GM12878 (cell line): ENCODE results near the gene GRXCR1. TPM values are rescaled to one million over a fixed set of nuclear protein-coding genes. Genes with fewer than 3 reads are reported as not detected.

Source experiments
- ATAC-seq: fragments of 200-7000 bp; cut with Tn5 transposase; 3 replicates; pipeline ENCODE4 v1.9.1; 2020; ENCODE audit warnings: mild to moderate bottlenecking, moderate library complexity
- BruUV-seq: library from RNA; stranded (reverse); fragments of 400-500 nt; replicated peaks from 2 replicates; lab custom pipeline; 2021; lab: Mats Ljungman, UMichigan
- CTCF ChIA-PET: fragments of 300-600 bp; sonication (Branson Sonifier 250); formaldehyde crosslinking; extraction: SDS; loops from one replicate; lab custom pipeline; 2021; ENCODE audit warnings: inconsistent platforms; lab: Yijun Ruan, JAX
- POLR2A ChIA-PET: fragments of 350-600 bp; formaldehyde crosslinking; extraction: SDS; loops from one replicate; lab custom pipeline; 2021; ENCODE audit warnings: inconsistent platforms; lab: Charles Lee
- RAD21 ChIA-PET: fragments of 300-600 bp; sonication (Branson Sonifier 250); formaldehyde crosslinking; loops from one replicate; lab custom pipeline; 2023; ENCODE audit warnings: antibody characterized with exemption; ENCODE audit not compliant: unreplicated experiment; lab: Charles Lee
- SMC1A ChIA-PET: fragments of 300-600 bp; sonication (Branson Sonifier 250); formaldehyde crosslinking; loops from one replicate; lab custom pipeline; 2023; ENCODE audit not compliant: unreplicated experiment, uncharacterized antibody; lab: Charles Lee
- DNase-seq: peaks from one replicate; pipeline ENCODE4 v3.0.0-alpha.2; 2011; ENCODE audit warnings: low read depth, low spot score
- FAIRE-seq: peaks from 3 replicates; lab custom pipeline; 2011; peaks lifted over from hg19 to GRCh38; lab: Jason Lieb, UNC
- H2AFZ ChIP-seq: 2 replicates; pipeline ENCODE4 v1.6.0; 2011; ENCODE audit warnings: low read depth, low read length, control low read depth; ENCODE audit not compliant: control insufficient read depth
- H3K27ac ChIP-seq: 2 replicates; pipeline ENCODE4 v1.5.1; 2011; ENCODE audit warnings: control low read depth; ENCODE audit not compliant: control insufficient read depth, insufficient read depth
- H3K27me3 ChIP-seq, 2 experiments: replicated peaks in 1 of 2; 2 replicates each; pipeline versions ENCODE4 v1.6.0 to v1.6.1; 2011; ENCODE audit warnings: low read length in 1 of 2; ENCODE audit not compliant: control insufficient read depth in 2 of 2, insufficient read depth in 2 of 2
- H3K36me3 ChIP-seq, 2 experiments: 2 replicates each; pipeline ENCODE4 v1.5.1; 2011; ENCODE audit warnings: low read length in 1 of 2; ENCODE audit not compliant: control insufficient read depth in 2 of 2, insufficient read depth in 2 of 2
- H3K4me1 ChIP-seq: 2 replicates; pipeline ENCODE4 v1.6.1; 2011; ENCODE audit warnings: mild to moderate bottlenecking, low read length, moderate library complexity, mixed read lengths; ENCODE audit not compliant: control insufficient read depth, insufficient read depth
- H3K4me2 ChIP-seq: 2 replicates; pipeline ENCODE4 v1.6.0; 2011; ENCODE audit warnings: control low read depth; ENCODE audit not compliant: control insufficient read depth, insufficient read depth
- H3K4me3 ChIP-seq: fragments of 200-600 bp; sonication (generic); 2 replicates; pipeline ENCODE4 v1.5.1; 2016
- H3K79me2 ChIP-seq: 2 replicates; pipeline ENCODE4 v1.6.0; 2011; ENCODE audit warnings: low read length; ENCODE audit not compliant: control insufficient read depth, insufficient read depth
- H3K9ac ChIP-seq: 2 replicates; pipeline ENCODE4 v1.8.0; 2011; ENCODE audit warnings: low read length, control low read depth, mixed read lengths; ENCODE audit not compliant: control insufficient read depth, insufficient read depth
- H3K9me3 ChIP-seq: replicated peaks from 3 replicates; pipeline ENCODE4 v1.5.1; 2011; ENCODE audit warnings: mild to moderate bottlenecking, low read length; ENCODE audit not compliant: control insufficient read depth, insufficient read depth
- H4K20me1 ChIP-seq: 2 replicates; pipeline ENCODE4 v1.6.0; 2011; ENCODE audit not compliant: control insufficient read depth, insufficient read depth
- ATF3 ChIP-seq: IDR thresholded peaks from 2 replicates; pipeline ENCODE4 v1.6.1; 2011; ENCODE audit warnings: low read depth, mild to moderate bottlenecking, low read length, moderate library complexity, borderline replicate concordance; ENCODE audit errors: extremely low read depth
- ATF7 ChIP-seq: fragments of 450-650 bp; IDR thresholded peaks from 2 replicates; pipeline ENCODE4 v1.6.1; 2016; ENCODE audit warnings: low read depth, mild to moderate bottlenecking
- BCLAF1 ChIP-seq: fragments of 450-650 bp; IDR thresholded peaks from 2 replicates; pipeline ENCODE4 v1.6.1; 2017; ENCODE audit warnings: antibody characterized with exemption, mild to moderate bottlenecking, moderate library complexity
- EED ChIP-seq: sonication (generic); IDR thresholded peaks from 2 replicates; pipeline ENCODE4 v1.6.1; 2016; ENCODE audit warnings: antibody characterized with exemption, low read depth
- ESRRA ChIP-seq: IDR thresholded peaks from 2 replicates; pipeline ENCODE4 v1.6.1; 2012; ENCODE audit warnings: mild to moderate bottlenecking, low read length, improper control_type of control experiment
- IRF5 ChIP-seq: fragments of 450-650 bp; IDR thresholded peaks from 2 replicates; pipeline ENCODE4 v1.6.1; 2017; ENCODE audit warnings: borderline replicate concordance
- LARP7 ChIP-seq: fragments of 450-650 bp; IDR thresholded peaks from 2 replicates; pipeline ENCODE4 v1.6.1; 2017; ENCODE audit warnings: mild to moderate bottlenecking
- NR2C2 ChIP-seq: IDR thresholded peaks from 2 replicates; pipeline ENCODE4 v1.6.1; 2011; ENCODE audit warnings: borderline replicate concordance, low read depth; ENCODE audit not compliant: control insufficient read depth, insufficient read length
- STAT1 ChIP-seq: fragments of 450-650 bp; conservative IDR thresholded peaks from 2 replicates; pipeline ENCODE4 v1.6.1; 2014; ENCODE audit warnings: antibody characterized with exemption, mild to moderate bottlenecking
- SUZ12 ChIP-seq: fragments of 200-600 bp; sonication (generic); IDR thresholded peaks from one replicate; pipeline ENCODE4 v1.6.1; 2018; ENCODE audit warnings: antibody characterized with exemption, mild to moderate bottlenecking; ENCODE audit not compliant: unreplicated experiment
- TCF3 ChIP-seq: IDR thresholded peaks from 2 replicates; pipeline ENCODE4 v1.6.1; 2012; ENCODE audit warnings: low read depth, mild to moderate bottlenecking, low read length, borderline replicate concordance; ENCODE audit not compliant: insufficient read depth
- ZBED1 ChIP-seq: IDR thresholded peaks from 2 replicates; pipeline ENCODE4 v1.6.1; 2016; ENCODE audit warnings: borderline replicate concordance
- ZNF217 ChIP-seq: fragments of 450-650 bp; IDR thresholded peaks from 2 replicates; pipeline ENCODE4 v1.6.1; 2017; ENCODE audit warnings: antibody characterized with exemption, mild to moderate bottlenecking
- ZNF384 ChIP-seq: IDR thresholded peaks from 2 replicates; pipeline ENCODE4 v1.6.1; 2012; ENCODE audit warnings: low read depth, mild to moderate bottlenecking, low read length, improper control_type of control experiment, borderline replicate concordance
- WGBS: methylation state at CpG from one replicate; pipeline ENCODE4 v1.1.6; 2016; ENCODE audit warnings: low lambda C conversion rate; ENCODE audit not compliant: insufficient replicate concordance, insufficient coverage; ENCODE audit errors: missing lambda C conversion rate; 5-methylcytosine and 5-hydroxymethylcytosine counted together
- in situ Hi-C: fragments of 300-500 bp; cut with MboI; formaldehyde crosslinking; loops from 9 replicates; pipeline ENCODE4 v1.14.3; 2018; ENCODE audit warnings: mixed read lengths
- intact Hi-C: fragments of 100-400 bp; cut with micrococcal nuclease; formaldehyde crosslinking; loops from one replicate; pipeline ENCODE4 v1.14.2; 2022; ENCODE audit not compliant: unreplicated experiment
- polyA plus RNA-seq, 11 experiments: library from polyadenylated mRNA; depleted of rRNA in 4 of 11; unstranded in 6 of 11; stranded (reverse) in 5 of 11; fragments of >200 nt; fragmentation: Nextera tagmentation in 4 of 11; fragmentation: Illumina TruSeq in 1 of 11; extraction: Ambion mirVana in 4 of 11; extraction: Trizol in 1 of 11; gene quantifications; 1 replicate in 1 of 11; 2 replicates in 10 of 11; pipeline versions ENCODE4 v1.2.1 to v1.2.3, GENCODE V29; 2011 to 2016; ENCODE audit warnings: inconsistent platforms in 2 of 11, missing spikeins in 2 of 11, low read depth in 1 of 11
- total RNA-seq, 4 experiments: library from RNA; depleted of rRNA in 3 of 4; stranded (reverse); fragments of >200 nt in 3 of 4; fragmentation: Illumina TruSeq in 1 of 4; extraction: Trizol in 1 of 4; gene quantifications; 2 replicates each; pipeline versions ENCODE4 v1.2.1 to v1.2.3, GENCODE V29; 2013 to 2021

Gene GRXCR1
- total and polyA plus RNA-seq, 10 of the 15 experiments (the other 5 are each of a cell fraction or from before 2014, with no cell fraction given) = not detected

- no peak overlapping the region for H3K4me3 ChIP-seq
- CTCF ChIA-PET = no interaction called here
- WGBS = 2% methylated on average over 3 of the region's 3 CpGs
These were observed 33.4 kb downstream of the GRXCR1 start for GRCh38 chr4:42925921-42926320.

GRCh38 chr4:42927946-42928345 is 35.4 kb downstream of the GRXCR1 start:
- Histone ChIP-seq H3K9me3 (no peaks in the 10 kb centered on the region), H3K27ac (no peak overlapping the region), H3K79me2 (no peaks in the 10 kb centered on the region), H3K36me3 (no peaks in the 10 kb centered on the region), H3K9ac (no peak overlapping the region), H2AFZ (no peak overlapping the region), H3K4me1 (no peaks in the 10 kb centered on the region), H3K4me3 (no peak overlapping the region), H4K20me1 (no peaks in the 10 kb centered on the region), H3K27me3 (no peaks in the 10 kb centered on the region), H3K4me2 (no peak overlapping the region)
- no TSS peak for BruUV-seq
- in situ Hi-C loops = no loop called here
- CTCF ChIA-PET = no interaction called here
- SMC1A ChIA-PET = no interaction called here
- FAIRE-seq (no peak), ATAC-seq (no peak), DNase-seq (no peak)
- intact Hi-C loops = no loop called here
- RAD21 ChIA-PET = no interaction called here
- POLR2A ChIA-PET = no interaction called here
- 12% methylated on average over 3 of the region's 3 CpGs for WGBS
- no peak for TF ChIP-seq ZNF384
- no peak for TF ChIP-seq SUZ12
- TF ChIP-seq ZNF217 = no peak
- TF ChIP-seq ATF3 = no peak
- TF ChIP-seq LARP7 = no peak
- no peak for TF ChIP-seq BCLAF1
- no peak for TF ChIP-seq ESRRA
- TF ChIP-seq ZBED1 = no peak
- TF ChIP-seq TCF3 = no peak
- TF ChIP-seq ATF7 = no peak

More at GRCh38 chr4:42925921-42926320, 33.4 kb downstream of the GRXCR1 start:
- H3K27ac ChIP-seq = no peak overlapping the region
- H4K20me1 ChIP-seq = no peaks in the 10 kb centered on the region
- no peak for FAIRE-seq
- in situ Hi-C loops = no loop called here
- no TSS peak for BruUV-seq
- H3K4me2 ChIP-seq = no peak overlapping the region
- SMC1A ChIA-PET = interaction anchor here (0.6 to 0.9 kb wide), 2 partner anchors 18 to 162 kb away, joined by 3 read pairs; no protein-coding TSS in a partner anchor
- ATAC-seq = no peak
- DNase-seq = no peak
- no peak for TF ChIP-seq IRF5
- no peak for TF ChIP-seq STAT1
- TF ChIP-seq NR2C2 = no peak
- no peak for TF ChIP-seq EED
- intact Hi-C loops = no loop called here
- no peaks in the 10 kb centered on the region for H3K27me3 ChIP-seq
- no peaks in the 10 kb centered on the region for H3K36me3 ChIP-seq
- no peak overlapping the region for H2AFZ ChIP-seq
- RAD21 ChIA-PET = no interaction called here
- H3K79me2 ChIP-seq = no peaks in the 10 kb centered on the region
- POLR2A ChIA-PET = no interaction called here
- no peak overlapping the region for H3K9ac ChIP-seq
- no peaks in the 10 kb centered on the region for H3K9me3 ChIP-seq
- H3K4me1 ChIP-seq = no peaks in the 10 kb centered on the region
